Stimulated activated CD8-positive, alpha-beta memory T cell treated with anti-CD3 and anti-CD28 coated beads, Interleukin-15, amount 100 ng/mL, for 4 hours (primary cell): Measurements from ENCODE around the gene PTPRF.
"Not testable (repeated sequence)": the region's sequence is repeated elsewhere in the genome, so short reads cannot be mapped to it uniquely, and the experiment has no call there.

Experiments
- DNase-seq, 2 donors: peaks; one replicate each; pipeline ENCODE4 v3.0.0-alpha.2; 2020; ENCODE audit warnings: low read depth in 2 of 2

Gene PTPRF

DNA sequence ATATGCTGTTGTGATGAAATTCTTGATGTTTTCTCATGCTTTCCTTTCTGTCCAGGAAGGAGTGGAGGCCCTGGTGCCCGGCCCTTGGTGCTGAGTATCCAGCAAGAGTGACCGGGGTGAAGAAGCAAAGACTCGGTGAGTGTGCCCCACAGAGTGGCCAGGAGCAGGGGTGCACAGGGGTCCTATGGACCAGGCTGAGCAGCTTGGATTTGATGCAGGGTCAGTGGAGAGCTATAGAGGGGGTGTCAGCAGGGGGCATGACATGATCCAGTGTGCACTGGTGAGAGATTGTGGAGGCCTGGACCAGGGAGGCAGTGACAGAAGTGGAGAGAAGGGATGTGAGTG lies 7.4 kb downstream of the PTPRF start:
- no peak for DNase-seq

- no peak for DNase-seq
Measured at GRCh38 chr1:43538969-43539368, 8.3 kb downstream of the PTPRF start.

- no peak for DNase-seq
Measured at GRCh38 chr1:43539726-43540434, 9.2 kb downstream of the PTPRF start.

GRCh38 chr1:43540653-43541071 lies 10.0 kb downstream of the PTPRF start:
- DNase-seq, result no peak

DNA sequence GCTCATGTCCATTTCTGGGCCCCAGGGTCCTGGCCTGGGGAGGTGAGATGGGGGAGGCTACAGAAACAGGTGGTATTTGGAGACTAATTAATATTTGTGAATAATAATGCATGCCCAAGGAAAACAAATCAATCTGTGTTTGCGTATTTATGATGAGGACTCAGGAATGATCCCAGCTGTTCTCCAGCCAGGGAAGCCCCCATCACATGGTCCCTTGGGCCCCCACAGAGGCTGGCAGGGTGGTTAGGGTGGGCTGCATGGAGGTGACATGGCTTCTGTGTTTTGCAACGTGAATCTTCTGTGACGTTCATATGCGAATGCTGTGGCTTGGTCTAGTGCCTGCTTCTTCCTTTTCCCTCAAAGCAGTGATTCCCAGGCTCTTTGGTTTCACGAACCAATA lies 10.5 kb downstream of the PTPRF start:
- no peak for DNase-seq

DNA sequence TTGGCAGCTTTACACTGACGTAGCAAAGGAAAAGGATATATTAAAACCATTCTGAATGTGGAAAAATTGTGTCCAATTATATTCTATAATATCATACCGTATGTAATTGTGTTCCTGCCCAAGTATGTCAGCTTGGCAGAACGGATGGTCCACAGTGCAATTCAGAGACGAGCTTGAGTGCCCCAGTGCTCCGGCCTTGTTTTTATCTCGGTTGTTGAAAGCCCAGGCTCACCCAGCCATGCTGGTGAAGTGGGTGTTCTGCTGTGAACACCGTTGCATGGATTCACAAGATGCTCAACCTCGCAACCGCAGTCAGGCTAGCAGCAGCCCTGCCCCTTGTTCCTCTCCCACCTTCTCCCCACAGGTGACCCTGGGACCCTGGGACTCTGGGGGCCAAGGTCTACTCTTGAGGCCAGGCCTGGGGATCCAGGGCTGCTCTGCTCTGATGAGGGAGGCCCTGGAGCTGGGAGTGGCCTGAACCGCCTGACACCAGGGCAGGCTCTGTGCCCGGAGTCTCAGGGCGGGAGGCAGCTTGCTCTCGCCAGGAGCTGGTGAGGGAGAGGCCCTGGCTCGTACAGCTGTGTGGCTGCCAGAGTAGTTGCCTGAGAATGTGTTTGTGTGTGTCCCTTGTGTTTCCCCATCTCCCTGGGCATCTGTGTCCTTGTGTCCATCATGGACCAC lies 11.2 kb downstream of the PTPRF start:
- no peak for DNase-seq

GRCh38 chr1:43542527-43543458 lies 12.1 kb downstream of the PTPRF start:
- DNase-seq, result no peak

GRCh38 chr1:43543567-43543966 lies 12.9 kb downstream of the PTPRF start:
- DNase-seq, result no peak

DNA sequence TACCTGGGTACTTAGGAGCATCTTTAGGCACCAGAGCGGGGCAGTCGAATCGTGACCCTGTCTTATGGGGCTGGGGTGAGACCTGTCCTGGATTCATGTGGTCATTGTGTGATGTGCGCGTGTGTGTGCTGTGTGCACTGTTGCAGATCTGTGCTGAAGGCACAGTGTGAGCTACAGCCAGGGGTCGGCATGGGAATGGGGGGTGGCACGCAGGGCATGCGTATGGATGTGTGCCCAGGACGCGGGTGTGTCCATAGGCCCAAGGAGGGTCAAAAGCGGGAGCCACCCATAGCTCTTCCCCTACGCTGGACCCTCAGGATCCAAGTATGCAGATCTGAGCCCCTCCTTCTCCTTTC lies 14.6 kb downstream of the PTPRF start:
- DNase-seq, result no peak

DNA sequence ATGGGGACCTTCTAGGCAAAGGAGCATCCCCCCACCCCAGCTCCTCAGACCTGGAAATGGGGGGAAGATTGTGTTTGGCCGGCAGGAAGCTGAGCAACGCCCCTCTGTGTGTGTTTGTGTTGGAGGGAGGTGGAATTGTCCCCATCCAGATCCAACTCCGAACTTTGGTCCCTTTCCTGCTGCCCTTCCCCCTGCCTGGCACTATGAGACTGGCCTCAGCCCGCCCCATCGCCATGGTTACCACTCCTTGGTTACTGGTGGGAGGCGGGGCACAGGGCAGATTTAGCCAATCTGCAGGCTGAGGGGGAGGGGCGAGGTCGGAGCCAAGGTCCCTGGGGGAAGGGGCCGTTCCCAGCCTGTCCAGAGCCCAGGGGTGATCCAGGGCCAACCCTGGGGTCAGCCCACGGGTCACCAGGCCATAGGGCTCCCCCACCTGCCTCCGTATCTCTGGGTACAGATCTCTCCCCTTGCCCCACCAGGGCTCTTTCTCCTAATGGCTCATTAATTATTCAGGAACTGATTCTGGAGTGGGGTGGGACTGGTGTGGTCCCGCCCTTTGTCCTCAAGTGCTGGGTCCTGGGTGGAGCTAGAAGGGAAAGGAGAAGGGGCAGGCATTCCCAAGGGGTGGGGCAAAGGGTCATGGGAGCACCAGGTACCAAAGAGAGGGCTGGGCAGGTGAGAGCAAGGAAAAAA lies 15.2 kb downstream of the PTPRF start:
- no peak for DNase-seq

DNA sequence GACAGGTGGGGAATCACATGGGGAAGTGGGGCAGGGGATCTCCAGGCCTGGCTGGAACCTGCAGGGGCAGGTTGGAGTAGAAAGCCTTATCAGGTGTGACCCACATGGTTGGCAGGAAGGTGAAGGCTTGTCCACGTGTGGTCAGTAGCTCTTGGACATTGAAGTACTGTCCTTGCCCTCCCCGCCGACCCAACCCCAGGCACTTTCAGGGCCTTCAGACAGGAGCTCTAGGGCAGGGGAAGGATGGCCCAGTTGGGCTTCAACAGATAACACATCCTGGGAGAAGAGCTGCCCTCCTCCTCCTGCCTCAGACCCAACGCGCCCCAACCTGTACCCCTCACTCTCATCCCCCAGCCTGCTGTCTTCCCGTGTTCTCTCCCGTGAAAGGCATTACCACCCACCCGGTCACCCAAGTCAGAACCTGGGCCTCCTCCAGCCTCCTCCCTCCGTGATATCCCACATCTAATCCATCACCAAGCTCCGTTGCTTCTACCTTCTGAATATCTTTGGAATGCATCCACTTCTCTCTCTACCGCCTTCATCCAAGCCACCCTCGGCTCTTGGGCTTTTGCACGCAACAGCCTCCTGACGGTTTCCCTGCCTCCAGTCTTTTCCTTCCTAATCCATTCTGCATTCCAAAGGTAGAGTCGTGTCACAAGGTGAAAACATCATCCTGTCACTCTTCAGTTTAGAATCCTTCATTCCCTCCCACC lies 15.9 kb downstream of the PTPRF start:
- DNase-seq, result no peak

DNA sequence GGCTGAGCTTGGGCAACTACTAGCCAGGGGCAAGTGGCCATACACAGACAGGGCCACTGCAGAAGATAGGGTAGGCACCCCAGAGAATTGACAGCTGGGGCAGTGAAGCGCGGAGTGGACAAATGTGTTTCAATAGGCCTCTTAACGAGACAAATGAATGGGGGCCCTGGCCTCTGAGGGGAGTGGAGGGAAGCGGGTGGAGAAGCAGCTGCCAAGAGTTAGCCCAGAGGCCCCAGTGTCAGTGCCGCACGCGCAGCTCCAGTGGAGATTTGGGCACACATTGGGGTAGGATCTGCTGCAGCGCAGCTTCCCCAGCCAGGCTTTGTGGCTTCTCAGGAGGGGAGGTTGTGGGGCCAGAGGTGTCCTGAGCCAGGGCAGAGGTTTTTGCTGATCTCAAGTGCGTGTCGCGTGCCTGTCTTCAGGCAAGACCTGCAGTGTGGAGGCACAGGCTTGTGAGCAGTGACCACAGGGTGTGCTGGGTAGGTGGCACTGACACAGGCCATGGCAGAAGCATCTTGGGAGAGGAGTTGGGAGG lies 16.9 kb downstream of the PTPRF start:
- no peak for DNase-seq

DNA sequence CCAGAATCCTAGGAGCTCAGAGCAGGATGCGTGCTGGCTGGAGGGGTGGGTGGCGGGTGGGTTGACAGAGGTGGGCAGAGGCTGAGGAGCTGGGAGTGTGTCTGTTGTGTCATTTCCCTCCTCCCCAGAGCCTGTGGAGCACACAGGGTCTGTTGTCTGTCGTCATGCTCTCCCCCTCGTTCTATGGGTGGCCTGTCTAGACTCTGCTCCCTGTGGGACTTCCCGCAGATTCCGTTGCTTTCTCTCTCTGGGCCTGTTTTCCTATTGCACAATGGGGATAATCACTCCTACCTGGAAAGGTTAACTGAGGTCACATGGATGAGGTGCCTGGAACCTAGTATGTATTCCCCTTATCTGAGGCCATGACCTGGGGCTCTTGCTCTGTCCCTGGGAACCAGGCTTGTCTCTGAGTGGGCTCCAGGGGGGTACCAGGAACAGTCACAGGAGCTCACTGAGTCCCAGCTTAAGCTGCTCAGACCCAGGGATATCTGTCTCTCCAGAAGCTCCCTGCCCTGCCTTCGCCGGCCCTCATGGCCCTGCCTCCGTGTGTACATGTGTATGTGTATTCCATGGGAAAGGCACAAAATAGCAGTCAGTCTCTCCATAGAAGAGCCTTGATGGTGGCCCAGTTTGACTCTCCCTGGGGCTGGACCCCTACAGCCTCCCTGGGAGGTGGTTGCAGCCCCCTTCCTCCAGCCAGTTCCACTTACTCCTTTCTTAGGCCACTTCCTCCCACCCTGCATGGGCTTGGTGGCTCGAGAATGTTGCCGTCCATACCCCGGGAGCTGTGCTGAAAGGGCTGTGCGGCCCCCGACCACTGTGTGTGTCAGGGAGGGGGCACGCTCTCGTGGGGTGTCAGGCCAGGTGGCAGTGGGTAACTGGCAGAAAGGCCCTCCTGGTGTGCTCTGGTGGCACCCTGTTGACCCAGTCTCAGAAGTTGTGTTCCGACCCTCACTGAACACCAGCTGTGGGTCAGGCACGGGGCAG lies 17.9 kb downstream of the PTPRF start:
- no peak for DNase-seq

DNA sequence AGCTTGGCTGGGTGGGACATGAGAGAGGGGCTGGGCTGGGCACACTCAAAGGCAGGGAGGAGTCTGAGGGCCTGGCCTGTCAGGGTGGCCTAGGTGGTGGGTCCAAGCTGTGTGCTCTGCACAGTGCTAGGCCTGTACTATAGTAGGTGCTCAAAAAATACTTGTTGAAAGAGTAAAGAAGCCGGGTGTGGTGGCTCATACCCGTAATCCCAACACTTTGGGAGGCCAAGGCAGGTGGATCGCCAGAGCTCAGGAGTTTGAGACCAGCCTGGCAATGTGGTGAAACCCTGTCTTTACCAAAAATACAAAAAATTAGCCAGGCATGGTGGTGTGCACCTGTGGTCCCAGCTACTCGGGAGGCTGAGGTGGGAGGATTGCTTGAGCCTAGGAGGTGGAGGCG lies 18.7 kb downstream of the PTPRF start:
- not testable (repeated sequence) for DNase-seq

GRCh38 chr1:43549921-43550597 lies 19.4 kb downstream of the PTPRF start:
- no peak for DNase-seq

GRCh38 chr1:43550598-43551246 lies 20.0 kb downstream of the PTPRF start:
- DNase-seq, result no peak

GRCh38 chr1:43551396-43551888 lies 20.8 kb downstream of the PTPRF start:
- DNase-seq, result no peak

- DNase-seq, result no peak
Measured at GRCh38 chr1:43552059-43552742, 21.5 kb downstream of the PTPRF start.
